ENCODE measurements around the gene LRRC59. TPM values are rescaled to one million over a fixed set of nuclear protein-coding genes. Genes with fewer than 3 reads are reported as not detected.
"Not testable (repeated sequence)": the region's sequence is repeated elsewhere in the genome, so short reads cannot be mapped to it uniquely, and the experiment has no call there.

The LRRC59 gene
- total RNA-seq, 1 experiment from 2014 or later, result 119 TPM

DNA sequence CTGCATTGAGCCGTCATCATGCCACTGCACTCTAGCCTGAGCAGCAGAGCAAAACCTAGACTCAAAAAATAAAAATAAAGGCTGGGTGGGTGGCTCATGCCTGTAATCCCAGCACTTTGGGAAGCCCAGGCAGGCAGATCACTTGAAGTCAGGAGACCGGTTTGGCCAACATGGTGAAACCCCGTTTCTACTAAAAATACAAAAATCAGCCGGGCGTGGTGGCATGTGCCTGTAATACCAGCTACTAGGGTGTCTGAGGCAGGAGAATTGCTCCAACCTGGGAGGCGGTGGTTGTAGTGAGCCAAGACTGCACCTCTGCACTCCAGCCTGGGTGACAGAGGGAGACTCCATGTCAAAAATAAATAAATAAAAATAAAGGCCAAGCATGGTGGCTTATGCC lies 30.8 kb upstream of the LRRC59 start:
- H3K4me3 ChIP-seq (ENCODE audit: insufficient read depth, low read depth, low read length); H3K36me3 ChIP-seq (replicated peaks; ENCODE audit: control insufficient read depth, insufficient read depth, low read length); DNase-seq; H3K27me3 ChIP-seq (ENCODE audit: control insufficient read depth, insufficient read depth, low read length): not testable (repeated sequence)

DNA sequence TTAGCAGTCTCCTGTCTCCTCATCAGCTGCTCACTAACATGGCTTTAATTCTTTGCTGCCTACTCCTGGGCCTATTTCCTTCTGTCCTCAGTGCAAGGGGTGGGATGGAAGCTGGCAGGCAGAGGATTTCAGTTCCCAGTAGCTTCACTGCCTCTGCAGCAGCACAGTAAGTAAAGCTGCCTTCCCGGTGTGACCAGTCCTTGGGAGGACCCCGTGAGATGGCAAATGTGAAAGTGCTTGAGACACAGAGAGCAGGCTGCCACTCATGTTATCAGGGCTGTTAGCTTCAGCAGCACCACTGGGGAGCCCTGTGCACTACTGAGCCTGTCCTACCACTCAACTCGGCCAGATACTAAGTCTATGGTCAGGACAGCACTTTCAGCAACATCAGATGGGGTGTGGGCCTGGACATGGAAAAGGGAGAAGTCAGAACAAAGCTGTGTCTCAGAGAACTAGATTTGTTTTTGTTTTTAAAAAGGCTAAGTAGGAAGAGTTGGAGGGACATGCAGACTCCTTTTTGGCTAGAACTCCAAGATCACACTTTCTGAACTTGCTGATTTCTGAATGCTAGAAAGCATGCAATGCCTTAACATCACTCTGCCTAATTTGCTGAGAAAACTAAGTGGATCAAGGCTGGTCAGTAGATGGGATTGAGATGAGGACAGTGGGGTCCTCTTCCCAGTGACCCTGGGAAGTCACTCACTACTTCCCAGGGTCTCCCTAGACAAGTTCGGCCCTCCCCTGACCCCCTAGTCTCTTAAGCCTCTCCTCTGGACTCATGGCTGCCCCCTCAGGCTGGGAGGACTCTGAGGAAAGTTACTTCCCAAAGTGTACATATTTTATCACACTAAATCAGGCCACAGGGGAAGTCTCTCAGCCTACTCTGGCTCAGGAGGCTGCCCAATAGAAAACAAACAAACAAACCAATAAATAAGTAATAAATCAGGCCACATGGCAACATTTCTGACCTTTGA lies 29.8 kb upstream of the LRRC59 start:
- Histone ChIP-seq H3K27me3 (ENCODE audit: control insufficient read depth, insufficient read depth, low read length) (peaks cover 7% of the 10 kb centered on the region), H3K36me3 (replicated peaks; ENCODE audit: control insufficient read depth, insufficient read depth, low read length) (no peaks in the 10 kb centered on the region; the same call in 1 of the 2 replicates)
- DNase-seq, result peak; percentile 77

DNA sequence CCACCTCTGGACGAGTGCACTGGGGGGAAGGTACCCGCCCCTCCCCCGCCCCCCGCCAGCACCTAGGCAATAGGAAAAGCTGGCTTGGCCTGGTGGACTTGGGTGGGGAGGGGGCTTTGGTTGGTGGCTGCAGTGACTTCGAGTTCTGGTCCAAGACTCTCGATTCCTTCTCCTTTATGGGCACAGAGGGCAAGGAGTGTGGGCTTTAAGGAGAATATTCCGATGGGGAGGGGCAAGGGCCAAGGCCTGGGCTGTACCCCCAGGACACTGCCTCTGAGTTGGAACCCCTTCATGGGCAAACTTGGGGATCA lies 29.1 kb upstream of the LRRC59 start:
- Histone ChIP-seq H3K27me3 (ENCODE audit: control insufficient read depth, insufficient read depth, low read length) (peaks cover 7% of the 10 kb centered on the region), H3K36me3 (replicated peaks; ENCODE audit: control insufficient read depth, insufficient read depth, low read length) (no peaks in the 10 kb centered on the region; the same call in 1 of the 2 replicates)

More for the DNA sequence above, 29.8 kb upstream of the LRRC59 start:
- peak overlapping the region; percentile 60 for H3K4me3 ChIP-seq (ENCODE audit: insufficient read depth, low read depth, low read length)

DNA sequence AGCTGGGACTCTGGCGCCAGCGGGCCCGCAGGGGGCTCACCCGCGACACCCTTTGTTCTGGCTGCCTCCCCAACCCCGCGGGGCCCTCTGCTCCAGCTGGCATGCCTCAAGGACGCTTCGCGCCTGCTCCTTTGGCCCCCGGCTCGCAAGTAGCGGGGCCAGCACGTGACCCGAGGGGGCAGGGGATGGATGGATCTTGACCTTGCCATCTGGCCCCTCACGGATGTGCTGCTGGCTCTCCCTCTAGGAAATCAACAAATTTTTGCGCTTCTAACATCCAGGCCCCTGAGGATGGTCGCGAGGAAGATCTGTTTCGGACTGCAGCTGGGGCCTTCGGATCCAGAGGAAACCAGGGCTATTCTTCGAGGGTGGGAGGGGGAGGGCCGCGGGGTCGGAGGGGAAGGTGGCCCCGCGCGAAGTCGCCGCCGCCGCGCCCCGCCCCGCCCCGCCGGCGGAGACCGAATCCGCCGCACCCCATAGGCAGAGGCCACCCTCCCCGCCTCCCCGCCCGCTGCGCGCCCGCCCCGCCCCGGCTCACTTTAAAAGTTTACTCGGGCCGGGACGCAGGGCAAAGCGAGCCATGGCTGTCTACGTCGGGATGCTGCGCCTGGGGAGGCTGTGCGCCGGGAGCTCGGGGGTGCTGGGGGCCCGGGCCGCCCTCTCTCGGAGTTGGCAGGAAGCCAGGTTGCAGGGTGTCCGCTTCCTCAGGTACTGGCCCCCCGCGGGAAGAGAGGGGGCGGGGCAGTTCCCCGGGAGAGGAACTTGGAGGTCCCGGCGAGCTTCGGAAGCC lies 28.6 kb upstream of the LRRC59 start, which contains the start of gene ACSF2:
ACSF2 (plus strand) TSS at position 537 of the 790 bp plus-strand sequence; CDS start at position 581, 44 bp downstream.
- H3K4me3 ChIP-seq (ENCODE audit: insufficient read depth, low read depth, low read length), result peak within 1 kb of the TSS; percentile 60
- no peaks in the 10 kb centered on the region for H3K36me3 ChIP-seq (replicated peaks; ENCODE audit: control insufficient read depth, insufficient read depth, low read length)
- peaks cover 7% of the 10 kb centered on the region for H3K27me3 ChIP-seq (ENCODE audit: control insufficient read depth, insufficient read depth, low read length)
- peak; percentile 92 for DNase-seq

More for the DNA sequence above, 29.1 kb upstream of the LRRC59 start:
- DNase-seq, result no peak
- H3K4me3 ChIP-seq (ENCODE audit: insufficient read depth, low read depth, low read length), result peak overlapping the region; percentile 60

DNA sequence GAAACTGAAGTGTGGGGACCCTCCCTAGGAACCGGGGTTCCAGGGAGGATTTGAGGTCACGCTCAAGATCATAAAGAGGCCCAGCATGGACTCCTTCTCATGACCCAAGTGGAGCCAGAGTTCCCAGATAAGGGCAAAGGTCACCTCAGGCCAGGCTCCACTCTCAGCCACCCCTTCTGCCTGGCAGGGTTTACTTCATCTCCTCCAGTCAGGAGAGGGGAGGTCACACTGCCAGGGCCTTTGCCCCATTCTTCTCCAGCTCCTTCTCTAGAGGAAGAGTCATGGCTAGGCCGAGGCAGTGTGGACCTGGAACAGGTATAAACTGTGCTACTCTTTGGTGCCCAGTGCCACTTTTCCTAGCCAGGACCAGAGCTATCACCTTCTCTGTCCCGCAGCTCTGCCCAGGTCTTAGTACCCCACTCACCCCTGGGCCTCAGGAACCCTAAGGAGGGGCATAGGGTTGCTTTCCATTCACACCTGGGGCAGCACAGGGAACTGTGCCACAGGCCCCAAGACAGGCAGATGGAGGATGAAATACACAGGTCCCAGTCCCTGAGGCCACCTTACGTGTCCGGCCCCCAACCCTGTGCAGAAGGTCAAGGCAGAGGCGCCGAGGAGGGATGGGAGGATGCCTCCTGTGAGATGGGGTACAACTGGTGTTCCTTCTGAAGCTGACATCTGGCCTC lies 27.8 kb upstream of the LRRC59 start:
- DNase-seq, result no peak
- H3K4me3 ChIP-seq (ENCODE audit: insufficient read depth, low read depth, low read length), result peak overlapping the region; percentile 60
- peaks cover 7% of the 10 kb centered on the region for H3K27me3 ChIP-seq (ENCODE audit: control insufficient read depth, insufficient read depth, low read length)
- no peaks in the 10 kb centered on the region for H3K36me3 ChIP-seq (replicated peaks; ENCODE audit: control insufficient read depth, insufficient read depth, low read length)

DNA sequence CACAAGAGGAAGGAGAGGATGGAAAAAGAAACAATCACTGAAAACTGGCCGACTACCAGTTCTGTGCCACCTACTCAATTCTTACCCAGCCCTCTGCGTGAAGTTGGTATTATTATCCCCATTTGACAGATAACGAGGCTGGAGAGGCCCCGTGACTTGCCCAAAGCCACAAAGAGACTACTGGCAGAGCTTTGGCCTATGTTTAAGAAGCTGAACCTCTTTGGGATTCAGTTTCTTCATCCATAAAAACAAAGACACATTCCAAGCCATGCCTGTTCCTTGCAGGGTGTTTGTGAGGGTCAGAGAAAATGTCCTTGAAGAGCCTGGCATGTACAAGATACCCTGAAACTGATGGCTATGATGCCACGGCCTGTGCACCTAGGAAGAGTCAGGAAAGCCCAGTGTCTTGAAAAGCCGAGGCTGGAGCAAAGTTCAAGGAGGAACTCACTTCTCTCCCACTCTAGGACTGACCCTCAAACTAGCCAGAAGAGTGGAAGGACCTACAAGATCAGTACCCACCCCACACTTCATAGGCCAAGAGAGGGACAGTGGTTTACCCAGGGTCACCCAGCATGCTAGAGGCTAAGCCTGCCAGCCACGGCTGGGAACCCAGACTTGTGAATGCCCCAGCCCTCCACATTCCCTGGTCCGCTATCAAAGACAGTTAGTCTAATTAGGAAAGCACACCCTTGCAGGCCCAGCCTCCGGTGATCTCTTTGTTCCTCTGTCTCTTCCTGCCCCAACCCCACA lies 27.1 kb upstream of the LRRC59 start:
- H3K36me3 ChIP-seq (replicated peaks; ENCODE audit: control insufficient read depth, insufficient read depth, low read length), result no peaks in the 10 kb centered on the region
- no peak overlapping the region for H3K4me3 ChIP-seq (ENCODE audit: insufficient read depth, low read depth, low read length)
- peaks cover 7% of the 10 kb centered on the region for H3K27me3 ChIP-seq (ENCODE audit: control insufficient read depth, insufficient read depth, low read length)
- no peak for DNase-seq

DNA sequence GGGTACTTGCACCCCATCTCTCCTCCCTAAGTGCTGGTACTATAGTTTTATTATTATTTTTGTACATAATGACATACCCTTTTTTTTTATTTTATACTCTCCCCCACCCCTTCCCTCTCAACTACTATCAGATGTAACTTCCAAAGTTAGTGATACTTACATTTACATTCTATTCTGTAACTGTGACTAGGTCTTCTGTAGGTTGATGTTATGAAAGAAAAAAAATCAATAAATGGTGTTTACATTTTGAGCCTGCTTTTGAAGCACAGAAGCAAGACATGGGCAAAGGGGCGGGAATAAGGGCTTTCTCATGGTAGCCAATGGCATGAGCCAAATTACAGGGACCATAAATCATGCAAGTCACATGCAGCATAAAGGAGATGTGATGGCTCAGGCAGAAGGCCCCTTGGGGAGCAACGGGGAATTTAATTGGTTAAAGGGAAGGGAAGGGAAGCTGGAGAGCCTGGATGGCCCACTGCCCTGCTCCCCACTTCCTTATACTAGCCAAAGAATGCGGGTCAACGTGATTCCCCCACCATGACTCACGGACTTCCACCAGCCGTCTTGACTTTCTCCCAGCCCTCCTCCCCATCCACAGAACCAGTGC lies 26.3 kb upstream of the LRRC59 start:
- peak; percentile 33 for DNase-seq

DNA sequence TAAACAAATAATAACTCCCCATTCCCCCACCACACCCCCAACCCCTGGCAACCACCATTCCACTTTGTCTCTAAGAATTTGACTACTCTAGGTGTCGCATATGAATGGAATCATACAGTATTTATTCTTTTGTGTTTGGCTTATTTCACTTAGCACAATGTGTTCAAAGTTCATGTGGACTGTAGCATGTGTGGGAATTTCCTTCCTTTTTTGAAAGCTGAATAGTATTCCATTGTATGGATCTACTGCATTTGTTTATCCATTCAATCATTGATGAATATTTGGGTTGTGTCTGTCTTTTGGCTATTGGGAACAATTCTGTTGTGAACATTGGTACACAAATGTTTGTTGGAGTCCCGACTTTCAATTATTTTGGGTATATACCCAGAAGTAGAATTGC lies 25.4 kb upstream of the LRRC59 start:
- no peaks in the 10 kb centered on the region for H3K36me3 ChIP-seq (replicated peaks; ENCODE audit: control insufficient read depth, insufficient read depth, low read length)
- no peak for DNase-seq
- no peak overlapping the region for H3K4me3 ChIP-seq (ENCODE audit: insufficient read depth, low read depth, low read length)
- H3K27me3 ChIP-seq (ENCODE audit: control insufficient read depth, insufficient read depth, low read length), result peaks cover 7% of the 10 kb centered on the region

More for the DNA sequence above, 26.3 kb upstream of the LRRC59 start:
- Histone ChIP-seq H3K4me3 (ENCODE audit: insufficient read depth, low read depth, low read length) (no peak overlapping the region), H3K27me3 (ENCODE audit: control insufficient read depth, insufficient read depth, low read length) (peaks cover 7% of the 10 kb centered on the region), H3K36me3 (replicated peaks; ENCODE audit: control insufficient read depth, insufficient read depth, low read length) (no peaks in the 10 kb centered on the region)

DNA sequence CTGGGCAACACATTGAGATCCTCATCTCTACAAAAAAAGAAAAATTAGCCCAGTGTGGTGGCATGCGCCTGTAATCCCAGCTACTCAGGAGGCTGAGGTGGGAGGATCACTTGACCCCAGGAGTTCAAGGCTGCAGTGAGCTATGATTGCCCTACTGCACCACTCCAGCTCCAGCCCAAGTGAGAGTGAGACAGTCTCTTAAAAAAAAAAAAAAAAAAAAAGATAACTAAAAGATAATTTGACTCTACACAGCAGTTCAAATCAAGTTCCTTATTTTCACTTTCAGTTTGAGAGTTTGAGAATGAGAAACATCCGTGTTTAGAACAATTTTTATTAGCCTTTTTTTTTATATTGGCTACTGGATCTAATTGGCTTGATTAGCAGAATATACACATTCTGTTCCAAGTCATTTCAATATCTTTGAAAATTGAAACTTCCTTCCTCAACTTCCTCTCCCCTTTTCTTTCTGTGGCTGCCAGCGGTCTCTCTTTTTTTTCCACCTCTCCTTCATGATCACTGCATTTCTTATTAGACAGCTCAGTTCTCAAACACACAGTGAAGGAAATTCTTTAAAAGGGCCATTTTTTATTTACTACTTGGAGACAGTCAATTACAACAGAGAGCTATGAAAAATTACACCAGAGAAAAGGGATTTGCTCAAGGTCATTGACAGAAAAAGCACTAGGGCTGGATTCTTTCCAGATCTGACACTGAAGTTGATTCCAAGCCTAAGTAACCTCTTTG lies 24.2 kb upstream of the LRRC59 start:
- Histone ChIP-seq H3K4me3 (ENCODE audit: insufficient read depth, low read depth, low read length) (no peak overlapping the region), H3K36me3 (replicated peaks; ENCODE audit: control insufficient read depth, insufficient read depth, low read length) (no peaks in the 10 kb centered on the region), H3K27me3 (ENCODE audit: control insufficient read depth, insufficient read depth, low read length) (peaks cover 7% of the 10 kb centered on the region)
- DNase-seq, result no peak

DNA sequence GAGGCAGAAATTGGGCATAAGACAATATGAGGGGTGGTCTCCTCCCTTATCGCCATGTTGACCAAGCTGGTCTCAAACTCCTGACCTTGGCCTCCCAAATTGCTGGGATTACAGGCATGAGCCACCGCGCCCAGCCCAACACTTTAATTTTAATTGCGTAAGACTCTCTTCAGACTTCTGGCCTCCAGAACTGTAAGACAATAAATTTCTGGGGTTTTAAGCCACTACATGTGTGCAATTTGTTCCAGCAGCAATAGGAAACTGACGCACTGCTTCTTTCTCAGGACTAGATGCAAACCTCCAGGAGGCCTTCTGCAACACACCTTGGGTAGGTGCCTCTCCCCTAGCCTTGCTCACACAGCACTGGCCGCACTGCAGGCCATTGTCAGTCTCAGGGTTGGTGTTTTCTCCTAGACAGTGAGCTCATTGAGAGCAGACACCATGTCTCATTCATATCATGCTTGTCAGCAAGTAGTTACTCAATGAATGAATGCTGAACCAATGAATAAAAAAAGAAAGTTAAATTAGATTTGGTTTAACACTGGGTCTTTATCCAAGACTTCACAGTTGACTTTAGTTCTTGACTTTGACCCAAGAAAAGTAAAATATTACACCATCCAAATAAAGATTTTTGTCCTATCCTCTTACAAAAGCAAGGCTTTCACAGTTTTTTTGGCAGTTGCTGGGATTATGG lies 23.2 kb upstream of the LRRC59 start:
- no peak for DNase-seq
- Histone ChIP-seq H3K27me3 (ENCODE audit: control insufficient read depth, insufficient read depth, low read length) (peaks cover 7% of the 10 kb centered on the region), H3K36me3 (replicated peaks; ENCODE audit: control insufficient read depth, insufficient read depth, low read length) (no peaks in the 10 kb centered on the region), H3K4me3 (ENCODE audit: insufficient read depth, low read depth, low read length) (no peak overlapping the region)

DNA sequence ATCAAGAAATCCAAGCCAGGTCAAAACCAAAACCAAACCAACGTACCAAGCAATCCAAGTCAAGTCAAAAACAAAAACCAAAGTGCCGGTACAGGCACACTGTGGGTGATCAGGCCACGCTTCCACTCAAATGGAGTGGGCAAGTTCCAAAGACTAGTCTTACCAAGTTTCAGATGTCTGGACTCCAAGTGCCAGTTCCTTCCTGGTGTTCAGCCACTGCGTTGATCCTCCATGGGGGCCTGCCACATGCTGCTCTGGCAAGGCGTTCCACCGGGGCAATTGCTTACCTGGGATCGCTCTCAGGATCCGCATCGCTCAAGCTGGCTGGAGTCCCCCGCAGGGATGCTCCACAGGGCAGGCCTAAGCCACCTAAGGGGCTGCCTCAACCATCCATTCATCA lies 22.3 kb upstream of the LRRC59 start:
- DNase-seq; H3K4me3 ChIP-seq (ENCODE audit: insufficient read depth, low read depth, low read length); H3K27me3 ChIP-seq (ENCODE audit: control insufficient read depth, insufficient read depth, low read length); H3K36me3 ChIP-seq (replicated peaks; ENCODE audit: control insufficient read depth, insufficient read depth, low read length): not testable (repeated sequence)

DNA sequence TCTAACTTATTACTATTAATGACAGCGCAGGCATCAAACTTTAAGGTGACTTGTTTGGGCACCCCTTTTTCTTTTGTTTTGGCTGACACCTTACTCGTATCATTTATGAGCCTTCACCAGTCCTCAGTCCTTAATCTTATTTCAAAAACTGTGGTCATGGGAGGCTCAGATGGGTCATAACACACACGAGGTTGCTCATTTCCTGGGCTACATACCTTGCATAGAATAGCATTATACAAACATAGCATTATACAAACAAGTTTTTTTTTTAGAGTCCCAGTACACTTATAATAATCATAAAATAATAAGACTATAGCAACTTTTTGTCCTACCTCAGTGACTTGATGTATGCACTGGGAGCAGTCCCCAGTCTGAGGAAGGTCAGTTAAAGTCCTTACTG lies 17.5 kb upstream of the LRRC59 start:
- no peak overlapping the region for H3K4me3 ChIP-seq (ENCODE audit: insufficient read depth, low read depth, low read length)
- DNase-seq, result no peak
- H3K36me3 ChIP-seq (replicated peaks; ENCODE audit: control insufficient read depth, insufficient read depth, low read length), result no peaks in the 10 kb centered on the region
- no peaks in the 10 kb centered on the region for H3K27me3 ChIP-seq (ENCODE audit: control insufficient read depth, insufficient read depth, low read length)
